ENCODE measurements around the gene EXOSC10.

- TF ChIP-seq ZBTB21 (tag by site-specific recombination; IDR thresholded peaks at IDR 0.05) (no peak), ZNF549 (tag by site-specific recombination; IDR thresholded peaks at IDR 0.05) (no peak)
- TF ChIP-seq, protein P1, sequence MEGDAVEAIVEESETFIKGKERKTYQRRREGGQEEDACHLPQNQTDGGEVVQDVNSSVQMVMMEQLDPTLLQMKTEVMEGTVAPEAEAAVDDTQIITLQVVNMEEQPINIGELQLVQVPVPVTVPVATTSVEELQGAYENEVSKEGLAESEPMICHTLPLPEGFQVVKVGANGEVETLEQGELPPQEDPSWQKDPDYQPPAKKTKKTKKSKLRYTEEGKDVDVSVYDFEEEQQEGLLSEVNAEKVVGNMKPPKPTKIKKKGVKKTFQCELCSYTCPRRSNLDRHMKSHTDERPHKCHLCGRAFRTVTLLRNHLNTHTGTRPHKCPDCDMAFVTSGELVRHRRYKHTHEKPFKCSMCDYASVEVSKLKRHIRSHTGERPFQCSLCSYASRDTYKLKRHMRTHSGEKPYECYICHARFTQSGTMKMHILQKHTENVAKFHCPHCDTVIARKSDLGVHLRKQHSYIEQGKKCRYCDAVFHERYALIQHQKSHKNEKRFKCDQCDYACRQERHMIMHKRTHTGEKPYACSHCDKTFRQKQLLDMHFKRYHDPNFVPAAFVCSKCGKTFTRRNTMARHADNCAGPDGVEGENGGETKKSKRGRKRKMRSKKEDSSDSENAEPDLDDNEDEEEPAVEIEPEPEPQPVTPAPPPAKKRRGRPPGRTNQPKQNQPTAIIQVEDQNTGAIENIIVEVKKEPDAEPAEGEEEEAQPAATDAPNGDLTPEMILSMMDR (tag by site-specific recombination; IDR thresholded peaks at IDR 0.05), result no peak
Measured at GRCh38 chr1:11114966-11115365, 15.3 kb upstream of the EXOSC10 start.

Measured in HEK293 (cell line).